Measurements from ENCODE around the gene RHEX.
"Not testable (repeated sequence)": the region's sequence is repeated elsewhere in the genome, so short reads cannot be mapped to it uniquely, and the experiment has no call there.

The RHEX gene

GRCh38 chr1:206029484-206029883 lies 23.5 kb upstream of the RHEX start:
- in situ Hi-C loops (cut with MboI; ENCODE audit: low sequenced_read_pairs) = loop anchor here (5.0 kb wide), 1 partner anchor 73 kb away; no protein-coding TSS in a partner anchor

- in situ Hi-C loops (cut with MboI; ENCODE audit: low sequenced_read_pairs) = no loop called here
Observed at GRCh38 chr1:206030191-206030590, 22.8 kb upstream of the RHEX start.

GRCh38 chr1:206030714-206031113 lies 22.3 kb upstream of the RHEX start:
- in situ Hi-C loops (cut with MboI; ENCODE audit: low sequenced_read_pairs) = no loop called here

- in situ Hi-C loops (cut with MboI; ENCODE audit: low sequenced_read_pairs) = no loop called here
Observed at GRCh38 chr1:206032380-206033140, 20.4 kb upstream of the RHEX start.

GRCh38 chr1:206035027-206035426 lies 17.9 kb upstream of the RHEX start:
- in situ Hi-C loops (cut with MboI; ENCODE audit: low sequenced_read_pairs) = no loop called here

GRCh38 chr1:206036663-206037455 lies 16.1 kb upstream of the RHEX start:
- in situ Hi-C loops (cut with MboI; ENCODE audit: low sequenced_read_pairs) = no loop called here

- in situ Hi-C loops (cut with MboI; ENCODE audit: low sequenced_read_pairs) = no loop called here
Observed at GRCh38 chr1:206037581-206037980, 15.4 kb upstream of the RHEX start.

- in situ Hi-C loops (cut with MboI; ENCODE audit: low sequenced_read_pairs) = no loop called here
Observed at GRCh38 chr1:206039046-206039973, 13.7 kb upstream of the RHEX start.

GRCh38 chr1:206040328-206040727 lies 12.6 kb upstream of the RHEX start:
- in situ Hi-C loops (cut with MboI; ENCODE audit: low sequenced_read_pairs) = no loop called here

GRCh38 chr1:206041640-206042039 lies 11.3 kb upstream of the RHEX start:
- in situ Hi-C loops (cut with MboI; ENCODE audit: low sequenced_read_pairs) = no loop called here

GRCh38 chr1:206047271-206047670 lies 5.7 kb upstream of the RHEX start:
- in situ Hi-C loops (cut with MboI; ENCODE audit: low sequenced_read_pairs) = no loop called here

- in situ Hi-C loops (cut with MboI; ENCODE audit: low sequenced_read_pairs) = no loop called here
Observed at GRCh38 chr1:206048582-206048981, 4.4 kb upstream of the RHEX start.

- in situ Hi-C loops (cut with MboI; ENCODE audit: low sequenced_read_pairs) = no loop called here
Observed at GRCh38 chr1:206049293-206049692, 3.7 kb upstream of the RHEX start.

GRCh38 chr1:206049919-206050600 lies 2.9 kb upstream of the RHEX start:
- in situ Hi-C loops (cut with MboI; ENCODE audit: low sequenced_read_pairs) = no loop called here

- in situ Hi-C loops (cut with MboI; ENCODE audit: low sequenced_read_pairs) = no loop called here
Observed at GRCh38 chr1:206050655-206051235, 2.2 kb upstream of the RHEX start.

GRCh38 chr1:206052231-206052865 lies 625 bp upstream of the RHEX start:
- in situ Hi-C loops (cut with MboI; ENCODE audit: low sequenced_read_pairs) = not testable (repeated sequence)

GRCh38 chr1:206053616-206054015 lies 643 bp downstream of the RHEX start:
- in situ Hi-C loops (cut with MboI; ENCODE audit: low sequenced_read_pairs) = not testable (repeated sequence)

- in situ Hi-C loops (cut with MboI; ENCODE audit: low sequenced_read_pairs) = not testable (repeated sequence)
Observed at GRCh38 chr1:206055069-206055625, 2.2 kb downstream of the RHEX start.

GRCh38 chr1:206055639-206056323 lies 2.8 kb downstream of the RHEX start:
- in situ Hi-C loops (cut with MboI; ENCODE audit: low sequenced_read_pairs) = not testable (repeated sequence)

Measured in HL-60/S4 (cell line).